Activated effector memory CD4-positive, alpha-beta T cell treated with Interleukin-2 at 50 U/mL for 16 hours (primary cell): ENCODE data around the gene UTS2R.
"Not testable (repeated sequence)": the region's sequence is repeated elsewhere in the genome, so short reads cannot be mapped to it uniquely, and the experiment has no call there.

Experiments used
- DNase-seq: peaks from one replicate; pipeline ENCODE4 v3.0.0-alpha.2; 2020

UTS2R gene

DNA sequence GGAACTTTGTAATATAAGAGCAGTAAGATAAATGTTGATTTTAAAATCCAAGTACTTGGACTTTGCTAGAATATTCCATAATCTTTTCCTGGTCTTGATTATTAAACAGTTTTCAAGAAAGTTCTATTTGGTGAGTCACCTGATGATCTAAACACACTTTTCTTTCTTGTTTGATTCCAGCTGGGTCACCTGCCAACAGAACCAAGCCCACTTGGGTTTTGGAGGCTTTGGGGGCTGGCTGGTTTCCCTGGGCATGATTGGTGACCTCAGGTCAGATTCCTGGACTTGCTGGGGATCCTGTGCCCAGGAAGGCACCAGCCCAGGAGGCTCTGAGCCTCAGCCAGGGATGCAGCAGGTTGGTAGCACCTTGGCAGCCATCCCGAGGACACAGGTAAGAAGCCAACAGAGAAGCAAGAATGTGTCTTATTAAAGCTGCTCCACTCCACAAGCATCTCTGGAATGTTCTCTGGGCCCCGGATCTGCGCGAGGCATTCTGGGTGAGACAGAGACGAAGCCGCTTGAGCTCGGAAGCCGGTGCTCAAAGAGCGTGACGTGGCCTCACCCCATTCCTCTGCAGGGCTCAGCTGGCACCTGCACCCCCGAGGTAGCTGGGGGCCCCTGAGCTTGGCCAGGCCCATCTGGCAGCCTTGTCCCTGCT, 15.7 kb upstream of the UTS2R start:
- DNase-seq = no peak

DNA sequence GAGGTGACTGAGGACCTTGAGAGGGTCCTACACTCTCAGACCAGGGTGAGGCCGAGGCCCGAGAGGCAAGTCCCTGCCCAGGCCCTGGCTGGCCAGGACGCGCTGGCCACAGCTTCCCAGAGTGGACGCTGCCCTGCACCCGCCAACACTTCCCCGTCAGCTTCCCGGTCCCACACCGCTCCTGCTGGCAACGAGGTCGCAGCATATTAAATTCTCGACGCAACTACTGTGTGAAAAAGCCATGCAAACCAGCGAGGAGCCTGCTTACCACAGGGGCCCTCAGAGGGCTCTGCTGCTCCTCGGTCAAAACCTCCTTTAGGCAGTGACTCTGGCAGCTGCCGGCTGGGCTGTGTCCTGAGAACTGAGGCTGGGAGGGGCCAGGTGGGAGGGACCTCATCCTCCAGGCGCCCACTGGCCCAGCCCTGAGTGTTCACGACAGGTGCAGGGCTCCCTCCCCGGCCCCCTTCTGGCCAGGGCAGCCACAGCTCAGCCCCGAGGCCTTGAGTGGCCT, 14.7 kb upstream of the UTS2R start:
- DNase-seq = no peak

DNA sequence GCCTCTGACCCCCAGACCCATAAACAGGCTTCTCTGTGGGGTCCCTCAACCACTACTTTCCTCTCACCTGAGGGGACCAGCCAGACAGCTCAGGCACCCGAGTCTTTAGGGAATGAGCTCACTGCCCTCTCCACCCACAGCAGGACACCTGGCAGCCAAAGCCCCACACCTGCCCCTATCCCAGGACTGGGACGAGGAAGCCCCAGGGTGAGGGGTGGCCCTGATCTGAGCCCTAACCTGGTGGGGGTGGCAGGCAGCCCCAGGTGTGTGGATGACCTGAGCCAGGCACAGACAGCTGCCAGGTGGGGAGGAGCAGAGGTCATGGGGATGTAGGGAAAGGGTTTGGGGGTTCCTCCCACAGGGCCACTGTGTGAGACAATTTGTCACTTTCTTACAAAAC, 14.2 kb upstream of the UTS2R start:
- no peak for DNase-seq

DNA sequence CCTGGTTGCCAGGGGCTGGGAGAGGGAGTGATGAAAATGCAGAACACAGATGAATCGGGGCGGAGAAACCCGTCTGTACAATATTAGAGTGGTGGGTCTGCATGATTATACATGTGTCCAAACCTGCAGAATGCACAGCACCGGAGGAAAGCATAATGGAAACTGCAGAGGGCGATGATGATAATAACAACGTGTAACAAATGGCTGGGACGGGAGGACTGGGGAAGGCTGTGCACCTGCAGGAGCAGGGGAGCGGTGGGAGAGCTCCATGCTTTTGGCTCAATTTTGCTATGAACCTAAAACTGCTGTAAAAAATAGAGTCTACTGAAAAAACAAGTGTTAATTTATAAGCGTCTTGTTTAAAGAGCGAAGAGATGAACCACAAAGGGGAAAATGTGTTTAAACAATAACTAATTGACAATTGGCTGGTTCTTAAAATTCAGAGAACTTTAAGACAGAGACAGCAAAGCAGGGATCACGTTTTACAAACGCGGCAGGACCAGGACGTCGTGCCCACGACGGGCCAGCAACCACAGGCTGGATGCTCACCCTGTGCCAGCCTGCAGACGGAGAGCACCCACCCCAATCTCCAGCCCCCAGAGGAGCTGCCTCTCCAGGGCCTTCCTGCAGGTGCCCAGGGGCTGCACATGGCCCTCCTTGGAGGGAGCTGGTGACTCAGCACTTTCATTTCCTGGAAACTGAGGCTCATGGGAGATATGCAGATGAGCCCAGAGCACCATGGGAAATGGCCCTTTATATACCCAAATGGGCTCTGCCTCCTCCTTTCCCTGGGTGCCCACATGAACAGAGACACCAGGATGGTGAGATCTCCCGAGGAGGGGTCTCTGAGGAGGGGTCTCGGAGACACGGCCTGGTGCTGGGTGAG, 12.9 kb upstream of the UTS2R start, which contains the start of gene TEX19:
TSS of gene TEX19 (plus strand) at position 783 of the 886 bp plus-strand sequence. CDS start 2,904 bp downstream, outside the sequence.
- no peak for DNase-seq

DNA sequence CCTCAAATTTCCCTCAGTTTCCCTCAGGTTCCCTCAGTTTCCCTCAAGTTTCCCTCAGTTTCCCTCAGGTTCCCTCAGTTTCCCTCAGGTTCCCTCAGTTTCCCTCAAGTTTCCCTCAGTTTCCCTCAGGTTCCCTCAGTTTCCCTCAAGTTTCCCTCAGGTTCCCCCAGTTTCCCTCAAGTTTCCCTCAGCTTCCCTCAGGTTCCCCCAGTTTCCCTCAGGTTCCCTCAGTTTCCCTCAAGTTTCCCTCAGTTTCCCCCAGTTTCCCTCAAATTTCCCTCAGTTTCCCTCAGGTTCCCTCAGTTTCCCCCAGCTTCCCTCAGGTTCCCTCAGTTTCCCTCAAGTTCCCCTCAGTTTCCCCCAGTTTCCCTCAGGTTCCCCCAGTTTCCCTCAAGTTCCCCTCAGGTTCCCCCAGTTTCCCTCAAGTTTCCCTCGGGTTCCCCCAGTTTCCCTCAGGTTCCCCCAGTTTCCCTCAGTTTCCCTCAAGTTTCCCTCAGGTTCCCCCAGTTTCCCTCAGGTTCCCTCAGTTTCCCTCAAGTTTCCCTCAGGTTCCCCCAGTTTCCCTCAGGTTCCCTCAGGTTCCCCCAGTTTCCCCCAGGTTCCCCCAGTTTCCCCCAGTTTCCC, 12.0 kb upstream of the UTS2R start:
- DNase-seq = not testable (repeated sequence)

DNA sequence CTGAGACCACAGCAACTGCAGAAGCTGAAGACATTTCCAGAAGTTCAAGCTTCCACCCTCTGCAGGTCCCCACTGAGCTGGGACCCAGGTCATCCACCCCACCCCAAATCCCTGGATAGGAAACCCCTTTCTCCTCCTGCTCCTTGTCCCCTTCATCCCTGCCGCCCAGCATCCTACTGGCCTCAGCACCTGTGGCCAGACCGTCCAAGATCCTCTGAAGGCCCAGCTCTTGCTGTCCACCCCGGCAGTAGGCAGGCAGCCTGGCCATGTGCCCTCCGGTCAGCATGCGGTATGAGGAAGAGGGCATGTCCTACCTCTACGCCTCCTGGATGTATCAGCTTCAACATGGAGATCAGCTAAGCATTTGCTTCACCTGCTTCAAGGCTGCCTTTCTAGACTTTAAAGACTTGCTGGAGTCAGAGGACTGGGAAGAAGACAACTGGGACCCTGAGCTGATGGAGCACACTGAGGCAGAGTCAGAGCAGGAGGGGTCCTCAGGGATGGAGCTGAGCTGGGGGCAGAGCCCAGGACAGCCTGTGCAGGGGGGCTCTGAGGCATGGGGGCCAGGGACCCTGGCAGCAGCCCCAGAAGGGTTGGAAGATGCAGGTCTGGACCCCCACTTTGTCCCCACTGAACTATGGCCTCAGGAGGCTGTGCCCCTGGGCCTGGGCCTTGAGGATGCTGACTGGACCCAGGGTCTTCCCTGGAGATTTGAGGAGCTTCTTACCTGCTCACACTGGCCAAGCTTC, 9.5 kb upstream of the UTS2R start:
- no peak for DNase-seq

DNA sequence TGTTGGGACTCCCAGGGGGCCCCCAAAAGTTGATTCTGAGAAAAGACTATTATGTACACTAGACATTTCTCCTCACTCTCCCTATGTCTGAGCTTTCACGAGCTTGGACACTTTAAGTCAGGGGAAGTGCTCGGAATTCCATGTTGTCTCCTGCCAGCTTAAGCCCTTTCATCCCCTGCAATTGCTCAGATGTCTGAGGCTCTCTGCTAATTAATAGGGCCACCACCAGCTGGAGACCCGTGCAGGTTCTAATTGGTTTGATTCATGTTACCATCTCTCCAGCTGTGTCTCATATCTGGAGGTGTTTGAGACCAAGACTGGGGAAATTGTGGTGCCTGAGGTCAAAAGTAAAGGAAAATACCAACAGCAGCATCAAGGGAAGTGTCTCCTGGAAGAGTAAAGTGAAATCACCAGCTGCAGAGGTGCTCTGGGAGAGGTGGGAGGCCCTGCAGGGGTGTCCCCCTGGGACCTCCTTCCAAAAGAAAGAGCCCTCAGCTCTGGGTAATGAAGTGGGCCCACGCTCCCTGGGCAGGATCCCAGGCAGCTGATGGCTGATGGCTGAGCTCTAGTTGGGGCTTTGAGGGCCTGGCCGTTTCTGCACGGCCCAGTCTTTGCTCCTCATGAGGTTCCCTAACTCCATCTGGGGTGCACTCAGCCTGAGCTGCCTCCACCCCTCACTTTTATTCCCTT, 5.8 kb upstream of the UTS2R start:
- DNase-seq = no peak

DNA sequence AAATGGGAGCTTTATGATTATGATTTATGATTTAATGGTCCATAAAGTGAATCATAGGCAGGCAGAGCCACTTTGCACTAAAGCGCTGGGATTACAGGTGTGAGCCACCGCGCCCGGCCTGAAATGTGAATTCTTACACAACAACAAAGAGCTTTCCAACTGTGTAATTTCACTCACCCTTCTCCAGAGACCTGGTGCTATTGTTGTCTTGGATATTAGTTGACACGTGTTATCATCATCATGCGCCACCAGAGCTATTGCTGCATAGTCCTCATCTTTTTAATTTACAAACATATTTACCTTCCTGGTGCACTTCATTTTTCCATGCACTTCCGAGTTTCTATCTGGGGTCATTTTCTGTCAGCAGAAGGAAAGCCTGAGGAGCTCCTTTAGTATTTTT, 4.8 kb upstream of the UTS2R start:
- DNase-seq = no peak

DNA sequence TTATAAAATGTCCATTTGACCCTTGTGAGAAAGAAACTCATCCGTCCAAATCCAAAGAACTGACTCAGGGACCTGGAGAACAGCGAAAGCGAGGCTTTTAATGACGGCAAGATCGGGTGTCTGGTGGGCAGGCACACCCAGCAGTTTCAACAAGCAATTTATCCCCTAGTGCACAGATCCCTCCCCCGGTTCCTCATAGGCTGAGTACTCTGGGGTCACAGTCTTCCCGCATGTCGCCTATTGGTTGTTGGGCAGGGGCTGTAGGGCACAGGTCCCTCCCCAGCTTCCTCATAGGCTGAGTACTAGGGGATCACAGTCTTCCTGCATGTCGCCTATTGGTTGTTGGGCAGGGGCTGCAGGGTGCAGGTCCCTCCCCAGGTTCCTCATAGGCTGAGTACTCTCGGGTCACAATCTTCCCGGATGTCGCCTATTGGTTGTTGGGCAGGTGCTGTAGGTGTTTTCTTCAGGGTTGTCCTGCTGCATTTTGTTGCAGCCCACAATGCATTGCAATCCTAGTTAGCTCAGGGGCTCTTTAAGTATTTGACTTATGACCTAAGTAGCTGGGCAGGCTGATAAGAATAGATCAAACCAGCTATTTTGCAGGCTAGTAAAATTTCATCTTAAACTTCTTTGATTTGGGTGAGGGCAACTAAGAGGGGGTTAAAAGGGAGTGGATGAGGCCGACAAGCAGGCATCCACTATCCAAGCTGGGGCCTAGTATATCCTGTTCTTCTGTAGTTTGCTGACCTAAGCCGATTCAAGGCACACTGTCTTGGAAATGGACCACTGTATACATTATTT, 3.6 kb upstream of the UTS2R start:
- no peak for DNase-seq

DNA sequence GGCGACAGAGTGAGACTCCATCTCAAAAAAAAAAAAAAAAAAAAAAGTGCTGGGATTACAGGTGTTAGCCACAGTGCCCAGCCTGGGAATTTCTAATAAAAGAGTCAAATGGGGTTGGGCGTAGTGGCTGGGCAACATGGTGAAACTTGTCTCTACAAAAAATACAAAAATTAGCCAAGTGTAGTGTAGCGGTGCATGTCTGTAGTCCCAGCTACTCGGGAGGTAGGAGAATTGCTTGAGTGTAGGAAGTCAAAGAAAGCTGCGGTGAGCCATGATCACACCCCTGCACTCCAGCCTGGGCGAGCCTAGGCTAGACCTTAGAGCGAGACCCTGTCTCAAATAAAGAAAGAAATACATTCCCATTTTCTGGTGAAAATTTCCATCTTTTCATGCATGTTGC, 2.4 kb upstream of the UTS2R start:
- no peak for DNase-seq

DNA sequence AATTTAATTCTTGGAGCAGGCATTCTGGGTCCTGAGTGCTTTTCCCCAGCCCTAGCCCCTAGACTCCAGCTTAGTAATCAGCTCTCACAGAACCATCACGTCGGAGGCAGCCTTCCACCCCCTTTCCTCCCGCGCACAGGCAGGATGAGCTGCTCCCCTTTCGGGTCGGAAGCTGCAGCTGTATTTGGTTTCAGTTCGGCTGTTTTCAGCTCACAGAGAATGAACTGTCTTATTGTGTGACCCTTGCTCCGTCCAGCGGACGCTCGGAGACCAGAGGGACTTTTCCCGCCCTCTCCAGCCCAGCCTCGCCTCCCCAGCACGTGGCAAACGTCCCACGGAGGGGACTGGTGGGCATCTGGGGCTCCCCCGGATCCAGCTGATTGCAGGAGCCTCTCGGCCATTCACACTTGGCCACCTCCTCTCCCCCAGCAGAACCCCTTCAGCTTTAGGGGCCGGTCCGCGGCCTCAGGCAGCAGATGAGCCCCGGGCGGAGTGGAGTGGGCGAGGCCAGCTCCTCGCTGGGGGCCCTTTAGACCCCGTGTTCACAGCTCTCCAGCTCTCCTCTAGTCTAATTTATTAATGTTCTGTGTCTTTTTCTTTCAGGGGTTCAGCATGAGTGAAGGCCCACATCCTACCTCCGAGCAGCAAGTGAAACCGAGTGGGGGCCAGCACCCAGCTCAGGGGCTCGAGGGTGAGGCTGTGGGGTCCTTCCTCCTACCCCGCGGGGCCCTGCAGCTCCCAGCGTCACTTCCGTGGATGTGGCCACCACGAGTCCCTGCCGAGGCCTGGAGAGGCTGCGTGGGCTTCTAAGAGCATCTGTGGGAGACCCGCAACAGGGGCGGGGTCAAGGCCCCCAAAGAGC, 863 bp upstream of the UTS2R start:
- no peak for DNase-seq

DNA sequence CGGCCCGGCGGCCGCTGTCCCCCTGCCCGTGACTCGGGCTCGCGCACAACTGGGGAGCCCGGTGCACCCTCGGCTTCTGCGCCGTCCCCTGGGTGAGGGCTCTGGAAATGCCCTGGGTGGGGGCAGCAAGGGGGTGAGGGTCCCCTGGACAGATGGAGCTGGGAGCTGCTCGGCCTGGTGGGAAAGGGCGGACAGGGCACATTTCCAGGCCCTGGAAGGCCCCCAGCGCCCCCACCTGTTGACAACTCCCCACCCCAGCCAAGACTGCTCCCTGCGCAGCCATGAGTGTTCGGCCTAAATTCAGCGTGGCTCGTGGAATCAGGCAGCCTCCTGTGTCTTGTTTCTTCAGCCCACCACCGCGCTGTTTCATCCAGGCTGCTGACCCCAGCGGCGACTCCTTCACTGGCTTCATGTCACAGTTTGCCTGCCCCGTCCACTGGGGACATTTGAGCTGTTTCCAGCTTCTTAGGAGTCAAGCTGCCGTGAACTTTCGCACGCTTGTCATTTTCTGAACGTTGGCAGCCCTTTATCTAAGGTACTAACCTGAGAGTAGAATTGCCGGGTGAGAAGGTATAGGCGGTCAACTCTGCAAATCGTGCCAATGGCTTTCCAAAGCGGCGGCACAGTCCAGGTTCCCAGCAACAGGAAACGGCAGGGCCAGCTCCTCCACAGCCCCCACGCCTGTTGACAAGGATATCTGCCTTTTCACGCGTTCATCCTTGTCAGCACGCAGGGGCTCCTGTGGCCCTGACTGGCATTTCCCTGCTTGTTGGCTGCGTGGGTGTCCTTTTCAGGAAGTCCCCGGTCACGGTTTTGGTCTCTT, 895 bp downstream of the UTS2R start:
- DNase-seq = no peak

DNA sequence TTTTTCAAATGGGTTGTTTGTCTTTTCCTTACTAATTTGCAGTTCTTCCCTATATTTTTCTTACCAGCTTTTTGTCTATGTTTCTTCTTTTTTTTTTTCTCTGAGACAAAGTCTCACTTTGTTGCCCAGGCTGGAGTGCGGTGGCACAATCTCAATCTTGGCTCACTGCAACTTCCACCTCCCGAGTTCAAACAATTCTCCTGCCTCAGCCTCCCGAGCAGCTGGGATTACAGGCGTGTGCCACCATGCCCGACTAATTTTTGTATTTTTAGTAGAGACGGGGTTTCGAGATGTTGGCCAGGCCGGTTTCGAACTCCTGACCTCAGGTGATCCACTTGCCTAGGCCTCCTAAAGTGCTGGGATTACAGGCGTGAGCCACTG, 1.5 kb downstream of the UTS2R start:
- DNase-seq = not testable (repeated sequence)

DNA sequence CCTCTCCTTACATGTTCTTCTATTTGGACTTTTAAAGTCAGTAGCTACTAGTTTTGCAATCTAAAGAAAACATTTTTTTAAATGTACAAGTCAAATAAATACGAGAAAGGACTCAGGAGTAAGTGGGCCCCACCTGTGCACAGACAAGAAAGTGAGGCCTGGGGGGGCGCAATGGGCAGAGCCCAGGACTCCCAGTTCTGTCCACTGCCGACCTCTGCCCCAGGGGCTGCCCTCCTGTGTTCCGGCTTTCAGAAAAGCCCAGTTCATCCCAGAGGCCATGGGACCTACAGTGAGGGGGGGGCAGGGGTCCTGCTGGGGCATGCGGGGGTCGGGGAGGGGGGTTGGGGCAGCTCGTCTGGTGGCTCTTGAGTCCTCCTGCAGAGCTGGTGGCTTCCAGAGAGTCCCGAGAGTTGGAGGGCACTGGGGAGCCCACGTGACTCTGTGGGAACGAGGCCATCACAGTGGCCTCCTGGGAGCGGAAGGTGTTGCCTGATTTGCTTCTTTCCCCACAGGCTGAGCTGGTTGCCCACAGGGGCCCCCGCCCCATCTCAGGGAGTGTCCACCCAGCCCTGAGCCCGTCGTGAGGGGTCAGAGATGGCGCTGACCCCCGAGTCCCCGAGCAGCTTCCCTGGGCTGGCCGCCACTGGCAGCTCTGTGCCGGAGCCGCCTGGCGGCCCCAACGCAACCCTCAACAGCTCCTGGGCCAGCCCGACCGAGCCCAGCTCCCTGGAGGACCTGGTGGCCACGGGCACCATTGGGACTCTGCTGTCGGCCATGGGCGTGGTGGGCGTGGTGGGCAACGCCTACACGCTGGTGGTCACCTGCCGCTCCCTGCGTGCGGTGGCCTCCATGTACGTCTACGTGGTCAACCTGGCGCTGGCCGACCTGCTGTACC, 2.4 kb downstream of the UTS2R start:
- DNase-seq = no peak

DNA sequence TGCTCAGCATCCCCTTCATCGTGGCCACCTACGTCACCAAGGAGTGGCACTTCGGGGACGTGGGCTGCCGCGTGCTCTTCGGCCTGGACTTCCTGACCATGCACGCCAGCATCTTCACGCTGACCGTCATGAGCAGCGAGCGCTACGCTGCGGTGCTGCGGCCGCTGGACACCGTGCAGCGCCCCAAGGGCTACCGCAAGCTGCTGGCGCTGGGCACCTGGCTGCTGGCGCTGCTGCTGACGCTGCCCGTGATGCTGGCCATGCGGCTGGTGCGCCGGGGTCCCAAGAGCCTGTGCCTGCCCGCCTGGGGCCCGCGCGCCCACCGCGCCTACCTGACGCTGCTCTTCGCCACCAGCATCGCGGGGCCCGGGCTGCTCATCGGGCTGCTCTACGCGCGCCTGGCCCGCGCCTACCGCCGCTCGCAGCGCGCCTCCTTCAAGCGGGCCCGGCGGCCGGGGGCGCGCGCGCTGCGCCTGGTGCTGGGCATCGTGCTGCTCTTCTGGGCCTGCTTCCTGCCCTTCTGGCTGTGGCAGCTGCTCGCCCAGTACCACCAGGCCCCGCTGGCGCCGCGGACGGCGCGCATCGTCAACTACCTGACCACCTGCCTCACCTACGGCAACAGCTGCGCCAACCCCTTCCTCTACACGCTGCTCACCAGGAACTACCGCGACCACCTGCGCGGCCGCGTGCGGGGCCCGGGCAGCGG, 3.2 kb downstream of the UTS2R start:
- DNase-seq = no peak

DNA sequence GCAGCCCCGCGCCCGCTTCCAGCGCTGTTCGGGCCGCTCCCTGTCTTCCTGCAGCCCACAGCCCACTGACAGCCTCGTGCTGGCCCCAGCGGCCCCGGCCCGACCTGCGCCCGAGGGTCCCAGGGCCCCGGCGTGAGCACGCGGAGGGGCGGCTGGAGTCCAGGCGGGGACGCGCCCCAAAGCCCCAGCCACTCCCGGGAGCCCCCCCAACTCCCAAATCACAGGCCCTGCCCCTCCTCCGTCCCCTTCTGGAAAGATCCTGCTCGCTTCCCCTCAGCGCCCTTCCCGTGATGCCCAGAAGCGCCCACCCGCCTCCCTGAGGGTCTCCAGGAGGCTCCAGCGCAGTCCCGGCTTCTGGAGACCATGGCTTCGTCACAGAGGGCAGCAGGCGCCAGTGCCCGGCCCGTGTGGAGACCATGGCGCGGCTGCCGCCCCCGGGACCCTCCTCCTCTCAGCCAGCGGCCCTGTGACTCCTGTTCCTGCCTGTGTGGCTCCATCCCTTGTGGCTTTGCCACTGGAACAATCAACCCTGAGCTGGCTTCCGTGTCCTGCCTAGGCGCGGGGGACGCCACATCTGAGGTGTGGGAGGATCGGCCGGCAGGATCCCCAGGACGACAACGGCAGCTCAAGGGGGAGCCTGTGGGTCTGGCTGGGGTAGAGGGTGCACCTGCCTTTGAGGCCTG, 3.9 kb downstream of the UTS2R start:
- DNase-seq = no peak
